Inflammatory macrophage treated with lipopolysaccharide for 1 hour (primary cell): ENCODE data around the gene PARD6G.

Experiments used
- DNase-seq, 2 donors: peaks; one replicate each; pipeline ENCODE4 v3.0.0-alpha.2; 2020 to 2022

The PARD6G gene

GRCh38 chr18:80187956-80188642, 59.2 kb downstream of the PARD6G start:
- DNase-seq = no peak

- DNase-seq = no peak
Observed at GRCh38 chr18:80185545-80185944, 61.8 kb downstream of the PARD6G start.

GRCh38 chr18:80184243-80184772, 63.0 kb downstream of the PARD6G start:
- no peak for DNase-seq

GRCh38 chr18:80183273-80184050, 63.9 kb downstream of the PARD6G start:
- no peak for DNase-seq

- no peak for DNase-seq
Observed at GRCh38 chr18:80182855-80183254, 64.5 kb downstream of the PARD6G start.

GRCh38 chr18:80181642-80182461, 65.5 kb downstream of the PARD6G start:
- no peak for DNase-seq

GRCh38 chr18:80180778-80181564, 66.3 kb downstream of the PARD6G start:
- DNase-seq = no peak

- no peak for DNase-seq
Observed at GRCh38 chr18:80179857-80180558, 67.3 kb downstream of the PARD6G start.

GRCh38 chr18:80178935-80179818, 68.1 kb downstream of the PARD6G start:
- no peak for DNase-seq

- DNase-seq = no peak
Observed at GRCh38 chr18:80177128-80177527, 70.2 kb downstream of the PARD6G start.

- DNase-seq = no peak
Observed at GRCh38 chr18:80176334-80177073, 70.8 kb downstream of the PARD6G start.

GRCh38 chr18:80175451-80176204, 71.7 kb downstream of the PARD6G start:
- no peak for DNase-seq

GRCh38 chr18:80173060-80173459, 74.3 kb downstream of the PARD6G start:
- no peak for DNase-seq

GRCh38 chr18:80172056-80172455, 75.3 kb downstream of the PARD6G start:
- DNase-seq = no peak

GRCh38 chr18:80171054-80171872, 76.1 kb downstream of the PARD6G start:
- peak in 1 of 2 donors; percentile 59 for DNase-seq

GRCh38 chr18:80170395-80171053, 76.8 kb downstream of the PARD6G start:
- no peak for DNase-seq

- no peak for DNase-seq
Observed at GRCh38 chr18:80169607-80170006, 77.7 kb downstream of the PARD6G start.

GRCh38 chr18:80168982-80169381, 78.3 kb downstream of the PARD6G start:
- DNase-seq = no peak
